Adrenal gland (tissue), 12 donors: ENCODE results near the gene SCAF1. TPM values are rescaled to one million over a fixed set of nuclear protein-coding genes. Genes with fewer than 3 reads are reported as not detected.

Experiments
- DNase-seq, 7 donors: peaks; one replicate each; pipeline ENCODE4 v3.0.0-alpha.2; 2019 to 2020
- H3K27ac ChIP-seq, 5 donors: fragments of 200-600 bp; sonication (generic) in 4 of 5; 1 replicate in 3 of 5; 2 replicates in 2 of 5; pipeline versions ENCODE4 v1.5.1 to v1.8.0; 2016 to 2020; ENCODE audit warnings: mild to moderate bottlenecking in 1 of 5
- H3K27me3 ChIP-seq: fragments of 200-600 bp; 2 replicates; pipeline ENCODE4 v1.8.0; 2021
- H3K36me3 ChIP-seq, 2 donors: fragments of 200-600 bp; replicated peaks in 1 of 2; 1 replicate in 1 of 2; 2 replicates in 1 of 2; pipeline versions ENCODE4 v1.5.1 to v1.8.0; 2018 to 2022
- H3K4me1 ChIP-seq, 2 donors: fragments of 200-600 bp; replicated peaks in 1 of 2; 1 replicate in 1 of 2; 2 replicates in 1 of 2; pipeline versions ENCODE4 v1.5.1 to v1.8.0; 2018 to 2021
- H3K4me3 ChIP-seq, 4 donors: fragments of 200-600 bp; sonication (generic) in 3 of 4; one replicate each; pipeline ENCODE4 v1.5.1; 2016 to 2018
- H3K9me3 ChIP-seq, 3 donors: fragments of 200-600 bp; sonication (generic) in 1 of 3; replicated peaks in 1 of 3; 1 replicate in 2 of 3; 2 replicates in 1 of 3; pipeline versions ENCODE4 v1.5.1 to v1.8.0; 2016 to 2021
- CTCF ChIP-seq, 6 experiments: fragments of 450-650 bp in 4 of 6; fragments of 200-600 bp in 2 of 6; sonication (generic) in 1 of 6; IDR thresholded peaks; 1 replicate in 5 of 6; 2 replicates in 1 of 6; pipeline versions ENCODE4 v1.5.1 to v1.8.0; 2016 to 2021; ENCODE audit warnings: antibody characterized with exemption in 6 of 6, mild to moderate bottlenecking in 2 of 6, moderate library complexity in 1 of 6
- POLR2A ChIP-seq, 2 donors: fragments of 450-650 bp; IDR thresholded peaks; one replicate each; pipeline ENCODE4 v1.6.1; 2017; ENCODE audit warnings: antibody characterized with exemption in 2 of 2, mild to moderate bottlenecking in 2 of 2, moderate library complexity in 1 of 2
- WGBS, 4 donors: extraction: QIAGEN DNeasy Blood & Tissue Kit in 2 of 4; methylation state at CpG; one replicate each; pipeline versions ENCODE4 v1.1.5 to v1.1.7; 2013 to 2017; 5-methylcytosine and 5-hydroxymethylcytosine counted together
- intact Hi-C, 2 donors: fragments of 100-400 bp; cut with DNase I; formaldehyde crosslinking; loops; one replicate each; pipeline versions ENCODE4 v1.14.1 to v1.15.0; 2022 to 2023
- polyA plus RNA-seq, 3 donors: library from polyadenylated mRNA; stranded (reverse); fragments of 200-250 nt in 2 of 3; fragments of 350-450 nt in 1 of 3; fragmentation: Illumina TruSeq in 1 of 3; extraction: RNeasy Lipid Tissue Mini Kit (QIAGEN cat#74804) in 1 of 3; gene quantifications; one replicate each; pipeline ENCODE4 v1.2.3, GENCODE V29; 2013 to 2014
- total RNA-seq, 9 donors: library from RNA; depleted of rRNA in 4 of 9; stranded (reverse); fragments of >200 nt in 4 of 9; fragments of 120-200 nt in 1 of 9; fragmentation: NEBNext Ultra II Directional in 1 of 9; extraction: Animal tissue kit (Norgen Biotek cat#: 25700) in 1 of 9; gene quantifications; one replicate each; pipeline versions ENCODE4 v1.1.0 to v1.2.4, GENCODE V29; 2013 to 2023
- donor health status: healthy with polysubstance abuse.
- donor health status: Bipolar disorder and iron deficiency.
- donor health status: DM: yes; HTN: yes; CAD: no.
- donor health status: DM: no; HTN: no; CAD: no.
- donor health status: DM: no; HTN: no; CAD: no.
- donor health status: DM: yes; HTN: yes; CAD: no.

The SCAF1 gene
- total and polyA plus RNA-seq, 12 donors = 4.2 to 81.3 (median 39.0) TPM

DNA sequence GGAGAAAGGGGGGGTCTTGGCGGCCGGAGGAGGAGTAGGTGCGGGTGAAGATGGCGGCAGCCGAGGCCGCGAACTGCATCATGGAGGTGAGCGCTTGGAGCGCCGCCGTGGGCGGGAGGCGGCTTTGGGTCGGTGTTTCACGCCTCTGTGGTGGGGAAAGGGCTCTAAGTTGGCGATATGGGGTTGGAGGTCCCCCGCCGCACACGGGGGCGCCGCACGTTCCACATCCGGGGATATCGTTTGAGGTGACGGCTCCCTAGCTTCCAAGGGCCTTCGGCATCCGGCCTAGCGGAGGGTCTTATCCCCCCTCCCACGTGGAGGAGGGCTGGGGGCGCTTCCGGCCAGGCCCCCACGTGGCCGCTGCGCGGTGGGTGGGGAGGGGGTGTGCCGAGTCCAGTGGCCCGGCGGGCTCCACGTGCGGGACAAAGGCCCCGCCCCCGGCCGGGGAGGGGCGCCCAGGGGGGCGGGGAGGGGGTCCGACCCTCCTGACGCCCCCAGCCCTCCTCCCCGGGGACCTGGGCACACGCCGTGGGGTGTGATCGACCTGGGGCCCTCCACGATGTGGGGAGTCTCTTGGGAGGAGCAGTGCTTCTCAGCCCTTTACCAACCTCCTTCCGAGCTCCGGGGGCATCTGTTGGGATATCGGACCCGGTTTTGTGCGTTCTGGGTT lies 35.4 kb downstream of the SCAF1 start, which contains the start of gene PRMT1:
Gene PRMT1 (plus strand): TSS at position 41 of the 670 bp plus-strand sequence. CDS start 10 bp downstream, at position 51.
- Histone ChIP-seq H3K27ac (peak within 1 kb of the TSS; percentile 74 to 97 (median 94)), H3K4me1 (peaks cover 32 to 49% of the 10 kb centered on the region in 2 donors), H3K9me3 (no peaks in the 10 kb centered on the region), H3K36me3 (peaks cover 0 to 17% of the 10 kb centered on the region in 2 donors), H3K27me3 (no peaks in the 10 kb centered on the region), H3K4me3 (peak within 1 kb of the TSS; percentile 13 to 98 (median 94))
- 0 to 1% (median 1%) methylated on average over 21 to 57 of the region's 57 CpGs for WGBS, 4 donors
- TF ChIP-seq CTCF (IDR thresholded peaks at IDR 0.05) (no peak), POLR2A (IDR thresholded peaks at IDR 0.05) (peak; percentile 86 to 87)
- DNase-seq = peak in 4 of 7 donors; percentile 41 to 67 (median 52)
- intact Hi-C loops = loop anchor here in 1 of 2 donors (10.0 kb wide), 1 partner anchor 93 kb away; the partner anchor contains the start of genes NOSIP and PRRG2

GRCh38 chr19:49677901-49678674 lies 36.1 kb downstream of the SCAF1 start:
- peak overlapping the region; percentile 13 to 98 (median 94) for H3K4me3 ChIP-seq
- peak overlapping the region; percentile 68 to 96 (median 82) for H3K27ac ChIP-seq
- peak; percentile 29 to 71 (median 60) for TF ChIP-seq CTCF (IDR thresholded peaks at IDR 0.05)
- no peak for TF ChIP-seq POLR2A (IDR thresholded peaks at IDR 0.05)
- peaks cover 0 to 24% of the 10 kb centered on the region in 2 donors for H3K36me3 ChIP-seq
- intact Hi-C loops = loop anchor here in 1 of 2 donors (10.0 kb wide), 1 partner anchor 93 kb away; the partner anchor contains the start of genes NOSIP and PRRG2
- DNase-seq = peak; percentile 64 to 88 (median 76)
- no peaks in the 10 kb centered on the region for H3K27me3 ChIP-seq
- no peaks in the 10 kb centered on the region for H3K9me3 ChIP-seq
- peaks cover 32 to 50% of the 10 kb centered on the region in 2 donors for H3K4me1 ChIP-seq
- WGBS, 4 donors = 0 to 4% (median 2%) methylated on average over 12 to 21 of the region's 21 CpGs

DNA sequence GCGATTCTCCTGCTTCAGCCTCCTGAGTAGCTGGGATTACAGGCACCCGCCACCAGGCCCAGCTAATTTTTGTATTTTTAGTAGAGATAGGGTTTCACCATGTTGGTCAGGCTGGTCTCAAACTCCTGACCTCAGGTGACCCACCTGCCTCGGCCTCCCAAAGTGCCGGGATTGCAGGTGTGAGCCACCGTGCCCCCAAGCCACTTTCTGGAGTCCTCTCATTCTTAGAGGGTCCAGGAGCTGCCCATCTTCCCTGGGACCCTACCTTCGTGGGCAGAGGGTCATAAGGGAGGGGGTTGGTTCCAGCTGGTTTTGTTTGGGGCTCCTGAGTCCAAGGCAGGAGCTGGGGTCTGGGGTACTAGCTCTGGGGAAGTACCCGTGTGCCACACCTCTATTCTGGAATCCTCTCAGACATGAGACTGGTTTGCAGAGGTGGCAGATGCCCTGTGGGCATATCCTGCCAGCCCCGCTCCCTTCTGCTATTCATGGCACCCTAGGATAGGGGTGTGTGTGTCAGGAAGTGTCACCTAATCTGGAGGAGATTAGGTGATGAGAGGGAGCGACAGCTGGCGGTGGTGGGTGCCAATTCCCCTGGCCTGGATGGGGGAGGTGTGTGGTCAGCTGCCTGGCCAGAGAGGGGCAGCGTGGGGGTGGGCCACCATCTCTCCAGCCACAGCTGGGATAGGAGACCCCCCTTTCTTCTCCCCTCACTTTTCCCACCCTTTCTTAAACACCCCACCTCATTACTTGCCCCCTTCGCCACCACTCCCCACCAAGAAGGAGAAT lies 37.2 kb downstream of the SCAF1 start:
- H3K27ac ChIP-seq = peak overlapping the region in 2 of 5 donors; percentile 76 to 91
- TF ChIP-seq CTCF (IDR thresholded peaks at IDR 0.05) = no peak
- TF ChIP-seq POLR2A (IDR thresholded peaks at IDR 0.05) = no peak
- peaks cover 0 to 34% of the 10 kb centered on the region in 2 donors for H3K36me3 ChIP-seq
- no peaks in the 10 kb centered on the region for H3K9me3 ChIP-seq
- WGBS, 4 donors = 64 to 71% (median 69%) methylated on average over 9 to 12 of the region's 12 CpGs
- H3K4me1 ChIP-seq = peaks cover 32 to 50% of the 10 kb centered on the region in 2 donors
- intact Hi-C loops = loop anchor here in 1 of 2 donors (10.0 kb wide), 1 partner anchor 94 kb away; the partner anchor contains the start of genes NOSIP and PRRG2
- no peaks in the 10 kb centered on the region for H3K27me3 ChIP-seq
- DNase-seq = peak in 4 of 7 donors; percentile 26 to 52 (median 36)
- H3K4me3 ChIP-seq = no peak overlapping the region
